ENCODE data around the gene DCDC1.

- TF ChIP-seq E2F6 (IDR thresholded peaks at IDR 0.05; ENCODE audit: borderline replicate concordance in 1 of 2, extremely low read depth in 1 of 2, insufficient read depth in 1 of 2, insufficient read length in 1 of 2, low read depth in 1 of 2, low read length in 1 of 2, poor library complexity in 1 of 2, severe bottlenecking in 1 of 2) (no peak), POLR2A (conservative IDR thresholded peaks at IDR 0.05) (no peak), ZNF184 (CRISPR knock-in tag; IDR thresholded peaks at IDR 0.05) (no peak), CBX5 (IDR thresholded peaks at IDR 0.05; ENCODE audit: borderline replicate concordance, low read depth) (no peak), CTCF (IDR thresholded peaks at IDR 0.05 in 2 of 3, conservative IDR thresholded peaks at IDR 0.05 in 1 of 3; ENCODE audit: insufficient read depth in 2 of 3, low read depth in 1 of 3, low read length in 3 of 3) (no peak), CEBPB (tag; IDR thresholded peaks at IDR 0.05) (no peak), ZBTB17 (CRISPR knock-in tag; IDR thresholded peaks at IDR 0.05) (no peak), ZNF121 (CRISPR knock-in tag; conservative IDR thresholded peaks at IDR 0.05) (no peak)
- TF ChIP-seq, protein P1, sequence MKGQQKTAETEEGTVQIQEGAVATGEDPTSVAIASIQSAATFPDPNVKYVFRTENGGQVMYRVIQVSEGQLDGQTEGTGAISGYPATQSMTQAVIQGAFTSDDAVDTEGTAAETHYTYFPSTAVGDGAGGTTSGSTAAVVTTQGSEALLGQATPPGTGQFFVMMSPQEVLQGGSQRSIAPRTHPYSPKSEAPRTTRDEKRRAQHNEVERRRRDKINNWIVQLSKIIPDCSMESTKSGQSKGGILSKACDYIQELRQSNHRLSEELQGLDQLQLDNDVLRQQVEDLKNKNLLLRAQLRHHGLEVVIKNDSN (CRISPR knock-in tag; IDR thresholded peaks at IDR 0.05), result no peak
- TF ChIP-seq, protein P2, sequence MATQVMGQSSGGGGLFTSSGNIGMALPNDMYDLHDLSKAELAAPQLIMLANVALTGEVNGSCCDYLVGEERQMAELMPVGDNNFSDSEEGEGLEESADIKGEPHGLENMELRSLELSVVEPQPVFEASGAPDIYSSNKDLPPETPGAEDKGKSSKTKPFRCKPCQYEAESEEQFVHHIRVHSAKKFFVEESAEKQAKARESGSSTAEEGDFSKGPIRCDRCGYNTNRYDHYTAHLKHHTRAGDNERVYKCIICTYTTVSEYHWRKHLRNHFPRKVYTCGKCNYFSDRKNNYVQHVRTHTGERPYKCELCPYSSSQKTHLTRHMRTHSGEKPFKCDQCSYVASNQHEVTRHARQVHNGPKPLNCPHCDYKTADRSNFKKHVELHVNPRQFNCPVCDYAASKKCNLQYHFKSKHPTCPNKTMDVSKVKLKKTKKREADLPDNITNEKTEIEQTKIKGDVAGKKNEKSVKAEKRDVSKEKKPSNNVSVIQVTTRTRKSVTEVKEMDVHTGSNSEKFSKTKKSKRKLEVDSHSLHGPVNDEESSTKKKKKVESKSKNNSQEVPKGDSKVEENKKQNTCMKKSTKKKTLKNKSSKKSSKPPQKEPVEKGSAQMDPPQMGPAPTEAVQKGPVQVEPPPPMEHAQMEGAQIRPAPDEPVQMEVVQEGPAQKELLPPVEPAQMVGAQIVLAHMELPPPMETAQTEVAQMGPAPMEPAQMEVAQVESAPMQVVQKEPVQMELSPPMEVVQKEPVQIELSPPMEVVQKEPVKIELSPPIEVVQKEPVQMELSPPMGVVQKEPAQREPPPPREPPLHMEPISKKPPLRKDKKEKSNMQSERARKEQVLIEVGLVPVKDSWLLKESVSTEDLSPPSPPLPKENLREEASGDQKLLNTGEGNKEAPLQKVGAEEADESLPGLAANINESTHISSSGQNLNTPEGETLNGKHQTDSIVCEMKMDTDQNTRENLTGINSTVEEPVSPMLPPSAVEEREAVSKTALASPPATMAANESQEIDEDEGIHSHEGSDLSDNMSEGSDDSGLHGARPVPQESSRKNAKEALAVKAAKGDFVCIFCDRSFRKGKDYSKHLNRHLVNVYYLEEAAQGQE (IDR thresholded peaks at IDR 0.05; ENCODE audit: borderline replicate concordance), result no peak
- TF ChIP-seq, protein P2 (CRISPR knock-in tag; IDR thresholded peaks at IDR 0.05; ENCODE audit: low read depth), result no peak
These were observed 447.7 kb downstream of the DCDC1 start for GRCh38 chr11:30921811-30922210.

Measured in K562 (cell line).